Activated CD4-positive, CD25-positive, alpha-beta regulatory T cell treated with anti-CD3 and anti-CD28 coated beads, Interleukin-2, amount 50 U/mL, for 16 hours (primary cell): ENCODE results near the gene NAA60.
"Not testable (repeated sequence)": the region's sequence is repeated elsewhere in the genome, so short reads cannot be mapped to it uniquely, and the experiment has no call there.

Experiments
- DNase-seq: peaks from one replicate; pipeline ENCODE4 v3.0.0-alpha.2; 2020; ENCODE audit warnings: low read depth, low spot score

NAA60 gene

GRCh38 chr16:3461151-3461550, 17.7 kb downstream of the NAA60 start:
- DNase-seq, result no peak

GRCh38 chr16:3465301-3465700, 21.8 kb downstream of the NAA60 start:
- no peak for DNase-seq

- DNase-seq, result no peak
Measured at GRCh38 chr16:3465911-3466584, 22.6 kb downstream of the NAA60 start.

GRCh38 chr16:3467182-3467581, 23.7 kb downstream of the NAA60 start:
- no peak for DNase-seq

- no peak for DNase-seq
Measured at GRCh38 chr16:3467921-3468320, 24.4 kb downstream of the NAA60 start.

GRCh38 chr16:3468501-3468900, 25.0 kb downstream of the NAA60 start:
- no peak for DNase-seq

GRCh38 chr16:3469736-3470135, 26.3 kb downstream of the NAA60 start:
- DNase-seq, result no peak

GRCh38 chr16:3470723-3471122, 27.2 kb downstream of the NAA60 start:
- DNase-seq, result no peak

GRCh38 chr16:3471518-3472176, 28.2 kb downstream of the NAA60 start:
- DNase-seq, result no peak

- no peak for DNase-seq
Measured at GRCh38 chr16:3472878-3473595, 29.6 kb downstream of the NAA60 start.

GRCh38 chr16:3473596-3473943, 30.1 kb downstream of the NAA60 start:
- DNase-seq, result not testable (repeated sequence)

- DNase-seq, result no peak
Measured at GRCh38 chr16:3474136-3474779, 30.8 kb downstream of the NAA60 start.

GRCh38 chr16:3474870-3475269, 31.4 kb downstream of the NAA60 start:
- not testable (repeated sequence) for DNase-seq

- DNase-seq, result no peak
Measured at GRCh38 chr16:3475604-3476375, 32.3 kb downstream of the NAA60 start.

GRCh38 chr16:3476409-3476808, 32.9 kb downstream of the NAA60 start:
- no peak for DNase-seq

GRCh38 chr16:3478242-3478925, 34.9 kb downstream of the NAA60 start:
- no peak for DNase-seq

- no peak for DNase-seq
Measured at GRCh38 chr16:3479654-3480216, 36.3 kb downstream of the NAA60 start.

GRCh38 chr16:3480901-3481695, 37.6 kb downstream of the NAA60 start:
- DNase-seq, result no peak

GRCh38 chr16:3481696-3482658, 38.5 kb downstream of the NAA60 start:
- DNase-seq, result no peak
